Kidney (tissue), 14 donors: ENCODE data around the gene KIF2B. TPM values are rescaled to one million over a fixed set of nuclear protein-coding genes. Genes with fewer than 3 reads are reported as not detected.

Experiments used
- DNase-seq, 5 donors: peaks; one replicate each; pipeline ENCODE4 v3.0.0-alpha.2; 2013 to 2020
- FAIRE-seq: peaks from 2 replicates; lab custom pipeline; 2012; peaks lifted over from hg19 to GRCh38; lab: Jason Lieb, UNC
- H3K27ac ChIP-seq, 2 donors: one replicate each; pipeline ENCODE4 v1.7.0; 2013; ENCODE audit warnings: low read depth in 2 of 2, low read length in 2 of 2, inconsistent platforms in 1 of 2
- H3K27me3 ChIP-seq: one replicate; pipeline ENCODE4 v1.7.1; 2013; ENCODE audit warnings: low read length, inconsistent platforms; ENCODE audit not compliant: control insufficient read depth, insufficient read depth
- H3K36me3 ChIP-seq, 3 donors: one replicate each; pipeline versions ENCODE4 v1.7.0 to v1.7.1; 2013; ENCODE audit warnings: low read length in 3 of 3, control low read depth in 1 of 3, inconsistent platforms in 1 of 3; ENCODE audit not compliant: insufficient read depth in 3 of 3, control insufficient read depth in 2 of 3
- H3K4me1 ChIP-seq, 3 donors: one replicate each; pipeline versions ENCODE4 v1.7.0 to v1.7.1; 2013; ENCODE audit warnings: low read length in 3 of 3, inconsistent platforms in 1 of 3, low read depth in 1 of 3; ENCODE audit not compliant: control insufficient read depth in 2 of 3, insufficient read depth in 2 of 3
- H3K4me3 ChIP-seq, 3 donors: one replicate each; pipeline versions ENCODE4 v1.7.0 to v1.8.1; 2013; ENCODE audit warnings: low read length in 3 of 3, control low read depth in 1 of 3, inconsistent platforms in 1 of 3
- H3K9ac ChIP-seq, 3 donors: one replicate each; pipeline versions ENCODE4 v1.7.0 to v1.7.1; 2013; ENCODE audit warnings: low read length in 3 of 3, control low read depth in 1 of 3, inconsistent platforms in 1 of 3
- H3K9me3 ChIP-seq, 3 donors: one replicate each; pipeline versions ENCODE4 v1.7.0 to v1.7.1; 2013; ENCODE audit warnings: low read length in 3 of 3, control low read depth in 1 of 3, inconsistent platforms in 1 of 3; ENCODE audit not compliant: control insufficient read depth in 2 of 3, insufficient read depth in 1 of 3
- intact Hi-C: fragments of 100-400 bp; cut with DNase I; formaldehyde crosslinking; loops from one replicate; pipeline ENCODE4 v1.11.1; 2022
- polyA plus RNA-seq: library from polyadenylated mRNA; stranded (reverse); fragments of 350-450 nt; fragmentation: Illumina TruSeq; extraction: RNeasy Lipid Tissue Mini Kit (QIAGEN cat#74804); gene quantifications from one replicate; pipeline ENCODE4 v1.2.3, GENCODE V29; 2014; ENCODE audit warnings: low read depth, low replicate concordance; ENCODE audit not compliant: insufficient read depth
- total RNA-seq: library from RNA; stranded (reverse); fragmentation: NEBNext Ultra II Directional; extraction: Animal tissue kit (Norgen Biotek cat#: 25700); gene quantifications from one replicate; pipeline ENCODE4 v1.2.1, GENCODE V29; 2021
- TF ChIP-seq, protein P1 (sequence below): IDR thresholded peaks from 3 replicates; pipeline ENCODE4 v1.5.1; 2012; ENCODE audit warnings: mild to moderate bottlenecking, moderate library complexity, borderline replicate concordance; ENCODE audit not compliant: insufficient read depth; ENCODE audit errors: extremely low read depth
- donor health status: control.
- donor health status: control.
- donor health status: control.
- donor health status: control.
- donor health status: control.
- donor health status: DM: yes; HTN: yes; CAD: no.
- donor health status: Normal renal cell carcinoma (clear cell type).

The KIF2B gene
- total and polyA plus RNA-seq, 2 donors from 2014 or later, result not detected

DNA sequence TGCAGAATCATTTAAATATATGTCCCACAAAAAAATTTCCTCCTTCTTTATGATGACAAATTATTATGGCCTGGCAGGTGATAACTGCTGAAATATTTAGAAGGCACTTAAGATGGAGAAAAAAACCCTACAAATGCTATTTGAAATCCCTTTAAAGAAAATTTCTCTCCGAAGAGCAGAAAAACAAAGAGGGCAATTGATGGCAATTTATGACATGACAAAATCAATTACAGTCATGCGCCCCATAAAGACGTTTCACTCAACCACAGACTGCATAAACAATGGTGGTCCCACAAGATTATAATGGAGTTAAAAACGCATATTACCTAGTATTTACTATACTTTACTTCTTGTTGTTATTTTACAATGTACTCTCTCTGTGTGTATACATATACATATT lies 25.2 kb upstream of the KIF2B start:
- H3K4me1 ChIP-seq, result no peaks in the 10 kb centered on the region
- TF ChIP-seq, protein P1, sequence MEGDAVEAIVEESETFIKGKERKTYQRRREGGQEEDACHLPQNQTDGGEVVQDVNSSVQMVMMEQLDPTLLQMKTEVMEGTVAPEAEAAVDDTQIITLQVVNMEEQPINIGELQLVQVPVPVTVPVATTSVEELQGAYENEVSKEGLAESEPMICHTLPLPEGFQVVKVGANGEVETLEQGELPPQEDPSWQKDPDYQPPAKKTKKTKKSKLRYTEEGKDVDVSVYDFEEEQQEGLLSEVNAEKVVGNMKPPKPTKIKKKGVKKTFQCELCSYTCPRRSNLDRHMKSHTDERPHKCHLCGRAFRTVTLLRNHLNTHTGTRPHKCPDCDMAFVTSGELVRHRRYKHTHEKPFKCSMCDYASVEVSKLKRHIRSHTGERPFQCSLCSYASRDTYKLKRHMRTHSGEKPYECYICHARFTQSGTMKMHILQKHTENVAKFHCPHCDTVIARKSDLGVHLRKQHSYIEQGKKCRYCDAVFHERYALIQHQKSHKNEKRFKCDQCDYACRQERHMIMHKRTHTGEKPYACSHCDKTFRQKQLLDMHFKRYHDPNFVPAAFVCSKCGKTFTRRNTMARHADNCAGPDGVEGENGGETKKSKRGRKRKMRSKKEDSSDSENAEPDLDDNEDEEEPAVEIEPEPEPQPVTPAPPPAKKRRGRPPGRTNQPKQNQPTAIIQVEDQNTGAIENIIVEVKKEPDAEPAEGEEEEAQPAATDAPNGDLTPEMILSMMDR, result no peak
- H3K27me3 ChIP-seq, result no peaks in the 10 kb centered on the region
- no peaks in the 10 kb centered on the region for H3K9me3 ChIP-seq
- H3K27ac ChIP-seq, result no peak overlapping the region
- DNase-seq, result no peak
- no peak for FAIRE-seq
- H3K4me3 ChIP-seq, result no peak overlapping the region
- intact Hi-C loops, result no loop called here
- no peak overlapping the region for H3K9ac ChIP-seq
- no peaks in the 10 kb centered on the region for H3K36me3 ChIP-seq

DNA sequence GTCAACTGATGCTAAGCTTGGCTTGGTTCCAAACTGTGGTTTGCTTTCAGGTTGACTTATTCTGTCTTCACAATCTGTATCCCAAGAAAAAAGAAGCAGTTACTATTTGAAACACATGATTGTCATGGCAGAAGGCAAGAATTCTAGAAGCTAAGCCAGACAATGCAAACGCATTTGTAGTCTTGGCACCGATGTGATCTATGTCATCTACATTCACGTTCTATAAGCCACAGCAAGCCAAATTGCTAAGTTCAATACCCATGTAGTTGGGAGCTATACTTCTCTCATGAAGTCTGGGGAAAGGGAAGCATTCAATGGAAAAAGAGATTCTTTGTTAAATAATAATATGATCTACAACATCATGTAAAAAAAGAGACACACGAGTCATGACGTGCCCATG lies 18.3 kb upstream of the KIF2B start:
- H3K4me1 ChIP-seq, result no peaks in the 10 kb centered on the region
- H3K4me3 ChIP-seq, result no peak overlapping the region
- H3K27me3 ChIP-seq, result no peaks in the 10 kb centered on the region
- DNase-seq (no peak), FAIRE-seq (no peak)
- H3K36me3 ChIP-seq, result no peaks in the 10 kb centered on the region
- H3K9me3 ChIP-seq, result no peaks in the 10 kb centered on the region
- intact Hi-C loops, result no loop called here
- no peak overlapping the region for H3K27ac ChIP-seq
- no peak overlapping the region for H3K9ac ChIP-seq
- TF ChIP-seq, protein P1, result no peak

DNA sequence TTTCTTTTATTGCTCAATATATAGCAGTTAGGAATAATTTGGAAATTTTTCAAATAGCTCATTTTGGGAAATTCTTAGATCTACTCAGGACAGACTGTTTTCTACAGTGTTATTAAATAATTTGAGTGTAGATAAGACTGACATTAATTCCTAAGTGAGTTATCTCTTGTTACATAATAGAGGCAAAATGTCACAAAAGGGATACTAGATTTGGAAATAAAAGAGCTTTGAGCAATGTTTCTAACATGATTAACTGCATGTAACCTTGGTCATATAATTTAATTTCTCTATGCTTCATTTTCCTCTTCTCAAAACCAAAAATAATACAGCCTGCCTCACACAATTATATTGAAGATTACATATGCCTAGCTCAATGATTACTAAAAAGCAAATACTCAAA lies 16.3 kb upstream of the KIF2B start:
- TF ChIP-seq, protein P1, result no peak
- Histone ChIP-seq H3K4me1 (no peaks in the 10 kb centered on the region), H3K27me3 (no peaks in the 10 kb centered on the region), H3K4me3 (no peak overlapping the region), H3K36me3 (no peaks in the 10 kb centered on the region), H3K27ac (no peak overlapping the region), H3K9me3 (no peaks in the 10 kb centered on the region), H3K9ac (no peak overlapping the region)
- intact Hi-C loops, result no loop called here
- no peak for FAIRE-seq
- DNase-seq, result no peak

DNA sequence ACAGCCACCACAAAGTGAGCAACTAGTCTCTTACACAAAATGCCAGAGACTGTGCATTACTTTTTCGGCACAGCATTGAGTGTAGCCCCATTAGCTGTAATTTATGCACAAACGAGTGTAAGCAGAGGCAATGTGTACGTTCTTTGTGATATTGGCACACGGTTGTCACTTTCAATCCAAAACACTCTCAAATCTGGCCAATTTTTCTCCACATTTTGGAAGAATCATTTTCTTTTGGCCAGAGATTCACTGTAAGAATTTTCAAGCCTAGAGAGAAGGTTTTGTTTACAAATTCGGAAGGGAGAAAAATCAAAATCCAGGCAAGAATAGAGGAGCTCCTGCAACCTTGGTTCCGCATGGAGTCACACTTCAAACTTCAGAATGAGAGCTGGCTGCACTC lies 15.4 kb upstream of the KIF2B start:
- H3K9ac ChIP-seq, result no peak overlapping the region
- H3K27me3 ChIP-seq, result no peaks in the 10 kb centered on the region
- H3K27ac ChIP-seq, result no peak overlapping the region
- H3K36me3 ChIP-seq, result no peaks in the 10 kb centered on the region
- DNase-seq (no peak), FAIRE-seq (no peak)
- intact Hi-C loops, result no loop called here
- H3K4me3 ChIP-seq, result peak overlapping the region in 1 of 3 donors; percentile 28
- no peaks in the 10 kb centered on the region for H3K4me1 ChIP-seq
- H3K9me3 ChIP-seq, result no peaks in the 10 kb centered on the region
- TF ChIP-seq, protein P1, result no peak
